ENCODE measurements around the gene CBFA2T3. TPM values are rescaled to one million over a fixed set of nuclear protein-coding genes. Genes with fewer than 3 reads are reported as not detected.

The CBFA2T3 gene
- total and polyA plus RNA-seq, 2 of the 8 experiments (the other 6 are each of a cell fraction or from before 2014, with no cell fraction given) = 0.51 to 1.3 TPM

GRCh38 chr16:88848557-88848956, 128.4 kb downstream of the CBFA2T3 start:
- H3K4me1 ChIP-seq (replicated peaks in 1 of 4; ENCODE audit: control insufficient read depth in 3 of 4, insufficient read depth in 4 of 4, low read length in 3 of 4) = no peaks in the 10 kb centered on the region
- H4K91ac ChIP-seq (replicated peaks; ENCODE audit: insufficient read length, low read length) = no peak overlapping the region
- no peak overlapping the region for H2BK12ac ChIP-seq (ENCODE audit: low read depth, low read length)
- H2BK20ac ChIP-seq (ENCODE audit: low read length) = no peak overlapping the region
- DNase-seq (ENCODE audit: low read depth in 1 of 2, low spot score in 2 of 2) (no peak), FAIRE-seq (no peak)
- no peak overlapping the region for H3K14ac ChIP-seq (ENCODE audit: insufficient read length)
- ChIA-PET CTCF (ENCODE audit: partially characterized antibody) (interaction anchor here (1.1 to 1.6 kb wide), 2 partner anchors 9 to 151 kb away, joined by 3 to 5 read pairs; no protein-coding TSS in a partner anchor), POLR2A (ENCODE audit: partially characterized antibody) (interaction anchor here (1.4 kb wide), 1 partner anchor 17 kb away, joined by 4 read pairs; no protein-coding TSS in a partner anchor)
- WGBS, 2 experiments (ENCODE audit: extremely low coverage in 1 of 2, insufficient coverage in 1 of 2, insufficient read length in 1 of 2, insufficient replicate concordance in 2 of 2, low coverage in 1 of 2, low lambda C conversion rate in 2 of 2, missing lambda C conversion rate in 1 of 2) = 93% methylated on average over 10 of the region's 21 CpGs; no CpG with 5 or more reads in 1 of the 2 experiments
- no peak overlapping the region for H4K8ac ChIP-seq (ENCODE audit: extremely low read depth, insufficient read depth, low read length)
- no peaks in the 10 kb centered on the region for H3K27me3 ChIP-seq (replicated peaks in 1 of 4; ENCODE audit: control insufficient read depth in 3 of 4, extremely low read depth in 1 of 4, insufficient read depth in 3 of 4, low read length in 3 of 4)
- H2AK5ac ChIP-seq (ENCODE audit: low read depth, low read length) = no peak overlapping the region
- no peak overlapping the region for H2AFZ ChIP-seq (ENCODE audit: low read length)
- no peaks in the 10 kb centered on the region for H3K79me2 ChIP-seq (ENCODE audit: control insufficient read depth in 1 of 2, insufficient read depth in 2 of 2, low read length in 2 of 2)
- no peak overlapping the region for H3K9ac ChIP-seq (replicated peaks in 1 of 4; ENCODE audit: extremely low read depth in 1 of 4, low read depth in 3 of 4, low read length in 3 of 4)
- no peak overlapping the region for H3K56ac ChIP-seq (replicated peaks; ENCODE audit: insufficient read length, low read depth, low read length)
- H3K9me3 ChIP-seq (ENCODE audit: insufficient read depth in 2 of 2, low read depth in 1 of 2, low read length in 1 of 2) = peaks cover 0 to 5% of the 10 kb centered on the region in 2 experiments; a peak in 1 of 4 replicates
- H2BK15ac ChIP-seq (ENCODE audit: low read length) = no peak overlapping the region
- H3K27ac ChIP-seq (ENCODE audit: low read depth, low read length) = no peak overlapping the region
- no peak overlapping the region for H2BK5ac ChIP-seq (ENCODE audit: low read depth, low read length)
- H3K36me3 ChIP-seq (ENCODE audit: control insufficient read depth in 2 of 4, insufficient read depth in 4 of 4, low read length in 3 of 4) = peaks cover 0 to 2% (median 0%) of the 10 kb centered on the region in 4 experiments; a peak in 1 of 8 replicates
- H3K23ac ChIP-seq (ENCODE audit: insufficient read length) = no peak overlapping the region
- no peak overlapping the region for H3K18ac ChIP-seq (ENCODE audit: extremely low read depth, low read length)
- no peak overlapping the region for H3K4me2 ChIP-seq (ENCODE audit: insufficient read depth in 1 of 2, low read depth in 2 of 2, low read length in 2 of 2)
- H3K4me3 ChIP-seq (ENCODE audit: extremely low read depth in 1 of 4, insufficient read depth in 2 of 4, low read depth in 3 of 4, low read length in 4 of 4) = no peak overlapping the region
- H4K20me1 ChIP-seq (replicated peaks in 1 of 2; ENCODE audit: control insufficient read depth in 1 of 2, insufficient read depth in 2 of 2, low read length in 2 of 2) = peaks cover 0 to 5% of the 10 kb centered on the region in 2 experiments
- no peak overlapping the region for H4K5ac ChIP-seq (ENCODE audit: insufficient read length, low read depth, low read length)
- H3K4ac ChIP-seq (replicated peaks; ENCODE audit: insufficient read length, low read depth, low read length) = no peak overlapping the region
- H3K79me1 ChIP-seq (ENCODE audit: low read depth, low read length) = no peaks in the 10 kb centered on the region; the same call in 1 of the 2 replicates
- H3K23me2 ChIP-seq (ENCODE audit: low read depth, low read length) = no peaks in the 10 kb centered on the region
- no peak overlapping the region for H2BK120ac ChIP-seq (replicated peaks; ENCODE audit: low read depth, low read length)
- no peak for TF ChIP-seq TEAD4 (IDR thresholded peaks at IDR 0.05; ENCODE audit: low read depth, low read length)
- no peak for TF ChIP-seq CHD1 (IDR thresholded peaks at IDR 0.05; ENCODE audit: low read depth, low read length)
- no peak for TF ChIP-seq CREB1 (IDR thresholded peaks at IDR 0.05)
- no peak for TF ChIP-seq JUND (IDR thresholded peaks at IDR 0.05; ENCODE audit: low read length)
- TF ChIP-seq BRCA1 (IDR thresholded peaks at IDR 0.05; ENCODE audit: low read depth, low read length) = no peak
- TF ChIP-seq PHF8 (conservative IDR thresholded peaks at IDR 0.05; ENCODE audit: low read depth, low read length) = no peak
- TF ChIP-seq SAP30 (IDR thresholded peaks at IDR 0.05; ENCODE audit: insufficient read depth, insufficient replicate concordance, low read length) = no peak
- no peak for TF ChIP-seq CBX8 (IDR thresholded peaks at IDR 0.05; ENCODE audit: borderline replicate concordance, low read depth, low read length)
- TF ChIP-seq TAF1 (IDR thresholded peaks at IDR 0.05; ENCODE audit: low read depth, low read length) = no peak
- no peak for TF ChIP-seq EGR1 (IDR thresholded peaks at IDR 0.05; ENCODE audit: borderline replicate concordance, low read depth, low read length)
- no peak for TF ChIP-seq SIN3A (conservative IDR thresholded peaks at IDR 0.05 in 1 of 2, IDR thresholded peaks at IDR 0.05 in 1 of 2; ENCODE audit: low read depth in 1 of 2, low read length in 2 of 2)
- no peak for TF ChIP-seq TAF7 (optimal IDR thresholded peaks at IDR 0.05; ENCODE audit: borderline replicate concordance, low read depth, low read length)
- TF ChIP-seq USF2 (IDR thresholded peaks at IDR 0.05; ENCODE audit: low read length) = no peak
- TF ChIP-seq NRF1 (IDR thresholded peaks at IDR 0.05; ENCODE audit: low read depth, low read length) = no peak
